NT2/D1 (cell line): ENCODE measurements around the gene CHN2.

Experiments used
- DNase-seq: peaks from one replicate; pipeline ENCODE4 v3.0.0-alpha.2; 2011; ENCODE audit warnings: low read depth, low spot score
- H3K27me3 ChIP-seq: 2 replicates; pipeline ENCODE4 v1.6.0; 2011; ENCODE audit warnings: mild to moderate bottlenecking; ENCODE audit not compliant: insufficient read length, insufficient read depth
- H3K36me3 ChIP-seq: 2 replicates; pipeline ENCODE4 v1.6.1; 2011; ENCODE audit warnings: mild to moderate bottlenecking, low read length, mixed read lengths; ENCODE audit not compliant: insufficient read depth, insufficient read length
- H3K4me1 ChIP-seq: 2 replicates; pipeline ENCODE4 v1.5.1; 2011; ENCODE audit not compliant: insufficient read depth, insufficient read length
- H3K4me3 ChIP-seq: 2 replicates; pipeline ENCODE4 v1.5.1; 2011; ENCODE audit warnings: low read depth; ENCODE audit not compliant: insufficient read length
- H3K9ac ChIP-seq: 2 replicates; pipeline ENCODE4 v1.6.0; 2011; ENCODE audit warnings: low read depth; ENCODE audit not compliant: insufficient read length
- H3K9me3 ChIP-seq: 2 replicates; pipeline ENCODE4 v1.5.1; 2011; ENCODE audit warnings: mild to moderate bottlenecking, low read length; ENCODE audit not compliant: insufficient read depth
- SUZ12 ChIP-seq: IDR thresholded peaks from 2 replicates; pipeline ENCODE4 v1.6.1; 2011; ENCODE audit not compliant: insufficient read length, insufficient read depth; ENCODE audit errors: extremely low read depth
- YY1 ChIP-seq: IDR thresholded peaks from 2 replicates; pipeline ENCODE4 v1.6.1; 2011; ENCODE audit not compliant: insufficient read length, insufficient read depth
- ZNF274 ChIP-seq: IDR thresholded peaks from 2 replicates; pipeline ENCODE4 v1.6.1; 2011; ENCODE audit warnings: mild to moderate bottlenecking, low read depth, low read length

Gene CHN2

DNA sequence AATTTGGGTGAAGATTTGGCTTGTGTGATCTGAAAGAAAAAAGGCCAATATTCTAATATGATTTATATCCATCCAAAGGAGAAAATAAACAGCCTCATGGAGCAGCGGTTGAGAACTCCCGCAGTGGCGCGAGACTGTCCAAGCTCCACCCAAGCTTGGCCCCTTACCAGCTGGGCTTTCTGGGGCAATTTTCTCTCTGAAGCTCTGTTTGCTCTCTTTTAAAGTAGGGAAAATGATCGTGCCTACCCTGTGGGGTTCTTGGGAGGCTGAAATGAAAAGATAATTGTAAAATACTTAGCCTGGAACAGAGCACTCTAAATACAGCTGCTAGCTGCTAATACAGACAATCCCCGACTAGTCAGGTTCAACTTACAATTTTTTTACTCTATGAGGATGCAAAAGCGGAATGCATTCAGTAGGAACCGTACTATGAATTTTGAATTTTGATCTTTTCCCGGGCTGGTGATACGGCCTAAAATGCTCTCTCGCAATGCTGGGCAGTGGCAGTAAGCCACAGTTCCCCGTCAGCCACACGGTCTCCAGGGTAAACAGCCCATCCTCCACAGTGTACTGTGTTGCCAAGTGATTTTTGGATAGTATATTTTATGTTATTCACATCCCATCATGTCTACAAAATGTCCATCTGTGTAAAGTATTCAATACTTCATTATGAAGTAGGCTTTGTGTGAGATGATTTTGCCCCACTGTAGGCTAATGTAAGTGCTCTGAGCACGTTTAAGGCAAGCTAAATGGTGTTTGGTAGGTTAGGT lies 137.7 kb downstream of the CHN2 start:
- Histone ChIP-seq H3K9me3 (no peaks in the 10 kb centered on the region), H3K4me1 (no peaks in the 10 kb centered on the region), H3K9ac (no peak overlapping the region), H3K36me3 (no peaks in the 10 kb centered on the region), H3K27me3 (no peaks in the 10 kb centered on the region), H3K4me3 (no peak overlapping the region)
- no peak for DNase-seq
- TF ChIP-seq ZNF274 = no peak
- TF ChIP-seq YY1 = no peak
- TF ChIP-seq SUZ12 = no peak

DNA sequence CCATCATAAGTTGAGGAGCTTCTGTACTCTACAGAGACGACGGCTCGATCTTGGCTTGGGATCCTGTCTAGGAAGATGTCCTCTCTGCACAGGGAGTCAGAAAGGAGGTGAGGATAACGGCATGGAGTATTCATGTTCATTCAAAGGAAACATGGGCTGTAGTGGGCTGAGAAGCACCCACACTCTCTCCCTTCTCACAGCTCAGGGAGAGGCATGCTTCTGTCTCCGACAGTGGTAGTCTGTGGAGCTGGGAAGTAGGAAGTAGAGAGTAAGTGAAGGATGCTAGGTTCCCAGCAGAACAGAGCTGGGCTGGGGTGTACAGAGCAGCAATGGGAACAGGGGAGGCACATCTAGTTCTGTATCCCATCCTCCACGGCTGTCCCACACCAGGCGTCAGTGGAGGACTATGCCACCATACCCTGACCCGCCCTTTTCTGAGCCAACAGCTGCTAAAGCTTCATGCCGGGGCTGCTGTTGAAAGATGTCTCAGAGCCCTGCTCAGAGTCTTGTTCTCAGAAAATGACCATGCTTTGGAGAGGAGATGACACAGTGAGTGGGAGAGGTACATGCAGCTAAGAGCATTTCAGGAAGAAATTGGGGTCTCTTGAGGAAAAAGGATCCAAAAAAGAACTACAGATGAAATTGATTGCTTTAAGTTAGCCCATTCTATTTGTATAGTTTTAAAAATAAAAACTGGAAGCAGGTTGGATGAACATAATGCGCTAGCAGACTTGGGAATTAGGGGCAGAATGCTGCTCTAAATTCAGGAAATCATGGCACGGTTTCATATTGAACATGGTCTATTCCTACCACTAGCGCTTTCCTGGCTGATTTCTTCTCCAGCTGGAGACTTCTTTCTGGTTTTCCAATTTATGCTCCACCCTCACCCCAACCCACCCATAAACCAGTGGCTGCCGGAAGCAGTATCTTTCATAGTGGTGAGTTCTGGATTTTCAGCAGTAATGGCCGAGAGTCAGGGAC lies 138.6 kb downstream of the CHN2 start:
- TF ChIP-seq YY1 (no peak), SUZ12 (no peak), ZNF274 (no peak)
- Histone ChIP-seq H3K9ac (no peak overlapping the region), H3K27me3 (no peaks in the 10 kb centered on the region), H3K4me1 (no peaks in the 10 kb centered on the region), H3K4me3 (no peak overlapping the region), H3K36me3 (no peaks in the 10 kb centered on the region), H3K9me3 (no peaks in the 10 kb centered on the region)
- no peak for DNase-seq

DNA sequence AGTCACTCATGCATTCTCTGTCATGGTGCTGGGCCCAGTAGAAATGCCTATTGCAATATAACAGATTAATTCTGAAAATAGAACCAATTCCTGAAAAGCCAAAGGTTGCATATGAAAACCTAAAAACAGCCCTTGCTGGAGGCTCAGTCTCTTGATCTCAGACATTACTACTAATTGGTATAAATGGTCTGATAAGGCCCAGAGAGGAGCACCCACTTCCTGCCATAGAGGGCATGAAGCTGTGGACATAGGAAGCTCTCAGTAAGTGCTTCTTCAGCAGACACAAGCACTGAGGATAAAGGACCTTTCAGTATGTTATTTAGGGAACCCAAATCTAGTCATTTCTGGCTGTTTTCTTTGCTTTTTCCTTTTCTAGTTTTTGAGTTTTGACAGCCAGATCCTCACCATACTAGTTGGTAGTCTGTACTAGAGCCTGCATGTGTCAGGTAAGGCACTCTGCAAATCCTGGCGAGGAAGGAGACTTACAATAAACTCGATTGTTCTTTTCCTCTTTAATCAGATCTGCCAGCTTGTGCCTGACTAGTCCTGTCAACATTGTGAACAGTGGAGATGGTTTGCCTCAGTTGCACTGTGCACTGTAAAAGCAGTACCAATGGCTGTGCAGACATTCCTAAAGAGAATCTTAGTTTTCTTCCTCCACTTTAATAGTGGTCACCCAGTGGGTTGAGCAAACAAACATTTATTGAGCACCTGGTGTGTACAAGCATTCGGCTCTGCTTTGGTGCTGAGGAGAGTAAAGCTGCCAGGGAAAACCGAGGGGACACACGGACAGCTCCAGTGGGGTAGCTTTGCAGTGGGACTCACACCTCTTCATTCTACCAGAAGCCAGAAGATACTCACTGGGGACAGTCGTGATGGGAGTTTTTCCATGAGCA lies 140.9 kb downstream of the CHN2 start:
- Histone ChIP-seq H3K9ac (no peak overlapping the region), H3K4me3 (no peak overlapping the region), H3K9me3 (no peaks in the 10 kb centered on the region), H3K36me3 (no peaks in the 10 kb centered on the region), H3K27me3 (no peaks in the 10 kb centered on the region), H3K4me1 (no peaks in the 10 kb centered on the region)
- no peak for DNase-seq
- no peak for TF ChIP-seq ZNF274

DNA sequence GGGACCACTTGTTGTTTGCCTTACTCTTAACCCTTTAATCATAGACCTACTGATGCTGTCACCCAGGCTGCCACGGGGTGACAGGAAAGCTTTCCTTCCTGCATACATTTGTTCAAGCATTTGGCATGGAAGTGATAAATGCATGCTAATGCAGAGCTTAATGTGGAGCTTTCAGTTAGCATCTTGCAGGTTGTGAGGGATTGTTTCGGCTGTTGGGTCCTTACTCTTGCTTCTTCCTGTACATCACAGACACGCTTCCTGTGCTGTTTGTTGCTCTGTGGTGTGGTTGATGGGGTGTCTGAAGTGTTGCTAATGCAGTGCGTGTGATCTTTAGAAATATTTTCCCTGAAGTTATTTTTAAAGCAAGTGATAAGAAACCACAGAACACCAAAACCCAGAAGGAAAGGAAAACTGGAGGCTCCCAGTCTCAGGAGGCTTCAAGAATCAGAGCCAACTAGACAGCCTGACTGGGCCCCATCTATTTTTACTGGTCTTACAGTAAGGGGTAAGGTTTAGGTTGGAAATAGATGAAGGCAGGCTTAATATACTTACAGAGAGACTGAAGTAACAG lies 143.1 kb downstream of the CHN2 start:
- no peak overlapping the region for H3K4me3 ChIP-seq
- no peak overlapping the region for H3K9ac ChIP-seq
- H3K9me3 ChIP-seq = no peaks in the 10 kb centered on the region
- H3K4me1 ChIP-seq = no peaks in the 10 kb centered on the region
- DNase-seq = no peak
- no peaks in the 10 kb centered on the region for H3K27me3 ChIP-seq
- H3K36me3 ChIP-seq = no peaks in the 10 kb centered on the region
- TF ChIP-seq ZNF274 = no peak
- no peak for TF ChIP-seq SUZ12
- TF ChIP-seq YY1 = no peak

DNA sequence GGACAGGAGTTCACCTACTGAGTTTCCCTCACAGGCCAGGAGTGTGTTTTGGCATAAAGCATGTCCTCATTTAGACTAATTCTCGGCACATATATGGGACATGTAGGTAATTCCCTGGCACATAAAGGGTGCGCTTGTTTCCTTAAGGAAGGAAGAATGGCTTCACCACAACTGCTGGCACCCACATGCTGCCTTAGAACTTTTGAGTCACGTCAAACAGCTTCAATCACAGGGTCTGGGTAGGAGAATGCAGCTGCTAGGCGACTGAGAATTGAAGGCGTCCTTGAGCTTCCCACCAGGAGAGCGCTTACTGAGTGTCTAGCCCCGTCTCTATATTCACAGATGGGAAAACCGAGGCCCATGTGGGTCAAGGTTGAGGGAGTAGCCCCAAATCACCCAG lies 146.1 kb downstream of the CHN2 start:
- TF ChIP-seq YY1 (no peak), ZNF274 (no peak), SUZ12 (no peak)
- Histone ChIP-seq H3K27me3 (no peaks in the 10 kb centered on the region), H3K4me3 (no peak overlapping the region), H3K9ac (no peak overlapping the region), H3K4me1 (no peaks in the 10 kb centered on the region), H3K36me3 (no peaks in the 10 kb centered on the region), H3K9me3 (no peaks in the 10 kb centered on the region)
- DNase-seq = no peak

DNA sequence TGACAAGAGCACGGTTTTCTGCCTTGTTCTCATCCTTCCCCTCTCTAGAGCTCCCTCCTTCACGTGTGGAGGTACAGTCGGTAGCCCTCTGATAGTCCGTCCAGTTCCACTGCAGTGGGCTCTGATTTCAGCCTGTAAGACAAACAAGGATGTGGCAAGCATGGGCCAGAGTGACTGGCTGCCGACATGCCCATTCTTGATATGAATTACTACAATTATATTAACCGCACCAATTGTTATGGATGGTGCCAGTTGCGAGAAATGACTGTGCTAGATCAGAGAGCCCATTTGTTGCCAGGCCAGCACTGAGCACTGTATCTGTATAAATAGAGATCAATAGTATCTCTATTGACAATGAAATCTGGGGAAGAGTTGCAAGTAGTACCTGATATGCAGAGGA lies 146.6 kb downstream of the CHN2 start:
- Histone ChIP-seq H3K36me3 (no peaks in the 10 kb centered on the region), H3K4me1 (no peaks in the 10 kb centered on the region), H3K9me3 (no peaks in the 10 kb centered on the region), H3K9ac (no peak overlapping the region), H3K4me3 (no peak overlapping the region), H3K27me3 (no peaks in the 10 kb centered on the region)
- DNase-seq = no peak
- no peak for TF ChIP-seq YY1
- no peak for TF ChIP-seq SUZ12
- no peak for TF ChIP-seq ZNF274

DNA sequence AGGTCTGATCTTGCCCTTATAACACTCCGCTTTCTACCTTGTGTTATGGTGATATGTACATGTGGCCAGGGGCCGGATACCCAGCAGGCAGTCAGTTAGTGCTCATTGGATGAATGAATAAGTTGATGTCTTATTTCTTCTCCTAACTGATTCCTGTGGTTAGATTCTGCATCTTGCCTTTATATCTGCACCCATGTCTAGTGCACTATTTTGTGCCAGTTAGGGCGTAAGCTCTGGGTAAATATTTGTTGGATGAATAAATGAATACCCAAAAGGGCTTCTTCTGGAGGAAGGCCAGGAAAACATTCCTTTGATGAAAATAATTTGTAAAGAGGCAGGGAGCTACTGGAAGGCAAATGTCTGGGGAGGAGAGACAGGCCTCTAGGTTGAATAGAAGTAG lies 148.2 kb downstream of the CHN2 start:
- H3K9ac ChIP-seq = no peak overlapping the region
- no peak for DNase-seq
- no peak overlapping the region for H3K4me3 ChIP-seq
- no peaks in the 10 kb centered on the region for H3K4me1 ChIP-seq
- TF ChIP-seq ZNF274 (no peak), YY1 (no peak), SUZ12 (no peak)
- no peaks in the 10 kb centered on the region for H3K9me3 ChIP-seq
- H3K27me3 ChIP-seq = no peaks in the 10 kb centered on the region
- H3K36me3 ChIP-seq = no peaks in the 10 kb centered on the region
